Mammary epithelial cell (primary cell): ENCODE results near the gene PPM1L.

Source experiments
- CTCF ChIP-seq, 2 donors: IDR thresholded peaks in 1 of 2; conservative IDR thresholded peaks in 1 of 2; 2 replicates each; pipeline ENCODE4 v1.5.1; 2011 to 2012; ENCODE audit warnings: inconsistent platforms in 2 of 2, low read length in 2 of 2, mild to moderate bottlenecking in 2 of 2, control low read depth in 1 of 2, low read depth in 1 of 2; ENCODE audit not compliant: insufficient read depth in 1 of 2; ENCODE audit errors: extremely low read depth in 1 of 2
- EZH2 ChIP-seq: IDR thresholded peaks from 2 replicates; pipeline ENCODE4 v1.6.1; 2012; ENCODE audit warnings: low read length, inconsistent platforms, borderline replicate concordance

DNA sequence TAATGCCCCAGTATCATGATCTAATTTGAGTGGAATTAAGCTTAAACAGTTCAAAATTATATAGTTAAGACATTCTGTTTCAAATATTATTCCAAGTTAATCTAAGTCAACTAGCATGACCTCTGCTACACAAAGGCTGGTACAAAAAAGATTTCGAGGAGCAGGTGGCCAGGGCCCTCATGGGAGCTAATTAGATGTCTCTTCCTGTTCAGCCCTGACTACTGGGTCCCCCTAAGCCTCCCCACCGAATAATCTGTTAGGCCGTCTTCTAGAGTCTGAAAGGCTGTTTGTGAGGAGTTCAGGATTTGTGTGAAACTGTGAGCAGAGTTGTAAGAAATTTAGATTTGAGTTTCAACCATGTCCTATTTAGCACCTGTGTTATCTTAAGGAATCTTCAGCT lies 75.4 kb downstream of the PPM1L start:
- TF ChIP-seq CTCF (conservative IDR thresholded peaks at IDR 0.05 in 1 of 2, IDR thresholded peaks at IDR 0.05 in 1 of 2; ENCODE audit: extremely low read depth in 1 of 2, insufficient read depth in 1 of 2, low read depth in 1 of 2, low read length in 2 of 2), result no peak
- TF ChIP-seq EZH2, result no peak
